Testis (tissue), 3 donors: ENCODE results near the gene STX11. TPM values are rescaled to one million over a fixed set of nuclear protein-coding genes. Genes with fewer than 3 reads are reported as not detected.
A peak's percentile ranks its signal among the peaks of the same experiment; 100 is the strongest.

Experiments used
- DNase-seq: peaks from one replicate; pipeline ENCODE4 v3.0.0-alpha.2; 2019
- H3K27ac ChIP-seq, 2 donors: fragments of 200-600 bp; sonication (generic); one replicate each; pipeline ENCODE4 v1.5.1; 2019
- H3K27me3 ChIP-seq: fragments of 200-600 bp; sonication (generic); one replicate; pipeline ENCODE4 v1.5.1; 2019
- H3K36me3 ChIP-seq: fragments of 200-600 bp; sonication (generic); one replicate; pipeline ENCODE4 v1.5.1; 2017; ENCODE audit warnings: low read depth; ENCODE audit errors: missing control alignments
- H3K4me1 ChIP-seq: fragments of 200-600 bp; sonication (generic); one replicate; pipeline ENCODE4 v1.5.1; 2019
- H3K4me3 ChIP-seq, 2 donors: fragments of 200-600 bp; sonication (generic); one replicate each; pipeline ENCODE4 v1.5.1; 2017 to 2019
- H3K9me3 ChIP-seq: fragments of 200-600 bp; sonication (generic); one replicate; pipeline ENCODE4 v1.5.1; 2017
- POLR2A ChIP-seq: fragments of 450-650 bp; IDR thresholded peaks from one replicate; pipeline ENCODE4 v1.6.1; 2017; ENCODE audit warnings: antibody characterized with exemption, mild to moderate bottlenecking, moderate library complexity
- WGBS, 2 donors: methylation state at CpG; one replicate each; pipeline ENCODE4 v1.1.5; 2018; 5-methylcytosine and 5-hydroxymethylcytosine counted together
- intact Hi-C: fragments of 100-400 bp; cut with DNase I; formaldehyde crosslinking; loops from one replicate; pipeline ENCODE4 v1.15.1; 2023; ENCODE audit warnings: low total_unique reads
- polyA plus RNA-seq: library from polyadenylated mRNA; stranded (reverse); fragments of 350-450 nt; fragmentation: Illumina TruSeq; extraction: RNeasy Lipid Tissue Mini Kit (QIAGEN cat#74804); gene quantifications from one replicate; pipeline ENCODE4 v1.2.3, GENCODE V29; 2014; ENCODE audit warnings: low read depth, low replicate concordance; ENCODE audit not compliant: insufficient read depth
- total RNA-seq, 2 donors: library from RNA; depleted of rRNA; stranded (reverse); fragments of >200 nt; gene quantifications; one replicate each; pipeline ENCODE4 v1.2.3, GENCODE V29; 2016
- TF ChIP-seq, protein P1 (sequence below), 3 experiments: fragments of 450-650 bp in 2 of 3; fragments of 200-600 bp in 1 of 3; sonication (generic) in 1 of 3; IDR thresholded peaks; one replicate each; pipeline ENCODE4 v1.5.1; 2016 to 2019; ENCODE audit warnings: antibody characterized with exemption in 3 of 3, mild to moderate bottlenecking in 2 of 3, moderate library complexity in 1 of 3

The STX11 gene
- total and polyA plus RNA-seq, 3 donors from 2014 or later = 4.6 to 9.5 (median 6.1) TPM

DNA sequence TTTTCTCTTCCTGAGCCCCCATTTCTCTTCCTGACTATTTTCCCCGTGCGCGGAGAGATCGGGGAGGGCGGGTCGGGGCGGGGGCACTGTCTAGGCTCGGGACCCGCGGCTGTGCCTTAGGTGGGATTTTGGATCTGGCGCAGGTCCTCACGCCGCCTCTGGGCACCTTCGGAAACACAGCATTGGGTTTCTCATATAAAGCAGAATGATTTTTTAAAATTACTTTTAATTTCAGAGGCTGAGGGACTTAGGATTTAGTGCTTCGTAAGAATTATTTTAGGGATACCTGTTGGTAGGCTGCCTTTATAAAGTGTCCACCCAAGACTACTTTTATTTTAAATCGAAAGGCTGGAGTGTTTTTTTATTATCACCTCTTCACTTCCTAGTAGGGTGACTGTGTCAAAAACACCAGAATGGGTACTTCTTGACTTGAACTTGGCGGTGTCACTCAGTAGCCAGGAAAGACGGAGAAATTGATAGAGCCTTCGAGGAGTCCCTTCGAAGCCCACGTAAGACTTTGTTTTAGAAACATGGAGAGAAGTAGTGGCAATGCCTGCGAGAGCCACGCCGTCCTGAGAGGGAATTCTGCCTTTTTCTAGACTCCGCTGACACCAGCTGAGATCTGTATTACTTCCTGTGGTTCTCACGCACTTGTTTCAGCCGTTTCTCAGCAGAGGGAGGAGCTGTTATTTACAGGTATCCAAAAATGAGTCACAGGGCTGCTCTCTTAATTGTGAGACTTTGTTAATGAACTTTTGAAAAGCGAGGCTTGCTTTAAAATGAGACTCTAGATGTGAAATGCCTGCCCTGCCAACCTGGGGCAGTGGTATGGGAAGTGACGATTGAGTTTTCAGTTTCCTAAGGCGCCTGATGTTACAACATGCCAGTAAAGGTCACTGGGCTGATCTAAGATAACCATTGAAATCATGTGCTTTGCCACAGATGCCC, 667 bp downstream of the STX11 start:
- H3K9me3 ChIP-seq = no peaks in the 10 kb centered on the region
- H3K4me3 ChIP-seq = peak overlapping the region; percentile 64 to 73
- peak overlapping the region; percentile 36 to 71 for H3K27ac ChIP-seq
- DNase-seq = peak; percentile 33
- TF ChIP-seq, protein P1, sequence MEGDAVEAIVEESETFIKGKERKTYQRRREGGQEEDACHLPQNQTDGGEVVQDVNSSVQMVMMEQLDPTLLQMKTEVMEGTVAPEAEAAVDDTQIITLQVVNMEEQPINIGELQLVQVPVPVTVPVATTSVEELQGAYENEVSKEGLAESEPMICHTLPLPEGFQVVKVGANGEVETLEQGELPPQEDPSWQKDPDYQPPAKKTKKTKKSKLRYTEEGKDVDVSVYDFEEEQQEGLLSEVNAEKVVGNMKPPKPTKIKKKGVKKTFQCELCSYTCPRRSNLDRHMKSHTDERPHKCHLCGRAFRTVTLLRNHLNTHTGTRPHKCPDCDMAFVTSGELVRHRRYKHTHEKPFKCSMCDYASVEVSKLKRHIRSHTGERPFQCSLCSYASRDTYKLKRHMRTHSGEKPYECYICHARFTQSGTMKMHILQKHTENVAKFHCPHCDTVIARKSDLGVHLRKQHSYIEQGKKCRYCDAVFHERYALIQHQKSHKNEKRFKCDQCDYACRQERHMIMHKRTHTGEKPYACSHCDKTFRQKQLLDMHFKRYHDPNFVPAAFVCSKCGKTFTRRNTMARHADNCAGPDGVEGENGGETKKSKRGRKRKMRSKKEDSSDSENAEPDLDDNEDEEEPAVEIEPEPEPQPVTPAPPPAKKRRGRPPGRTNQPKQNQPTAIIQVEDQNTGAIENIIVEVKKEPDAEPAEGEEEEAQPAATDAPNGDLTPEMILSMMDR (IDR thresholded peaks at IDR 0.05) = peak in 1 of 3 experiments; percentile 18
- no peak for TF ChIP-seq POLR2A
- WGBS, 2 donors = 6 to 7% methylated on average over 30 of the region's 30 CpGs
- H3K4me1 ChIP-seq = no peaks in the 10 kb centered on the region
- intact Hi-C loops = no loop called here
- H3K36me3 ChIP-seq = no peaks in the 10 kb centered on the region
- no peaks in the 10 kb centered on the region for H3K27me3 ChIP-seq

DNA sequence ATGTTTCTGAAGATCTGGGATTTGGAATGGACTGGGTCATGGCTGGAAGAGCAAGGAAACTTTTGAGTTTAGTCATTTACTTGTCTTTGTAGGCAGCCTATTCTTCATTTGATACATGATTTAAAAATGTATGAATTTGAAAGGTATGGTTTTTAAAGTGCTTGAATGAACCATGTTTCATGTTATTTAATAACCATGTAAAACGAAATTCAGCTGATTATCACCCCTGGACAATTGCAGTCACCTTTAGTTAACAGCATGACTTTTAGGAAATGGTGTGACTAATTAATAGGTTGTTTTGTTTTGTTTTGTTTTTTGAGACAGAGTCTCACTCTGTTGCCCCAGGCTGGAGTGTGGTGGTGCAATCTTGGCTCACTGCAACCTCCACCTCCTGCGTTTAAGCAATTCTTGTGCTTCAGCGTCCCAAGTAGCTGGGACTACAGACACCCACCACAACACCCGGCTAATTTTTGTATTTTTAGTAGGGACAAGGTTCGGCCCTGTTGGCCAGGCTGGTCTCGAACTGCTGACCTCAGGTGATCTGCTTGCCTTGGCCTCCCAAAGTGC, 2.1 kb downstream of the STX11 start:
- TF ChIP-seq, protein P1 (IDR thresholded peaks at IDR 0.05) = no peak
- no peak for TF ChIP-seq POLR2A
- Histone ChIP-seq H3K9me3 (no peaks in the 10 kb centered on the region), H3K4me3 (no peak overlapping the region), H3K4me1 (no peaks in the 10 kb centered on the region), H3K27me3 (no peaks in the 10 kb centered on the region), H3K36me3 (no peaks in the 10 kb centered on the region), H3K27ac (no peak overlapping the region)
- intact Hi-C loops = no loop called here
- 91% methylated on average over 6 of the region's 6 CpGs for WGBS, 2 donors
- no peak for DNase-seq

DNA sequence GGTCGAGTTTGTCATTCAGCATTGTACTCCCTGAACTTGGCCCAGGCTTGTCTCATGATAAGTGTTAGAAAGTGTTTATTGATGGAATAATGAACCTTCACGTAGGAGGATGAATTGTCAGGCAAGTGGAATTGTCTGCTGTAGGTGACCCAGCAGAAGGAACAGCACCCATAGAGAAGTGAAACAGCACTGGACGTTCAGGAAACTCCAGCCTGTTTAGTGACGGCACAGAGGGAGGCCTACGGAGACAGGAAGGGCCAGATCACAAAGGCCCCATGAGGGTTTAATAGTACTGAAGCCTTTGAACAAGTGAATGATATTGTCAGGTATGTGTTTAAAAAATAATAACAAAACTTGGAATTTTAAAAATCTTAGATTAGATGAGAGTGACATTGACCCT, 2.9 kb downstream of the STX11 start:
- Histone ChIP-seq H3K36me3 (no peaks in the 10 kb centered on the region), H3K27me3 (no peaks in the 10 kb centered on the region), H3K9me3 (no peaks in the 10 kb centered on the region), H3K27ac (no peak overlapping the region), H3K4me1 (peaks cover 5% of the 10 kb centered on the region), H3K4me3 (no peak overlapping the region)
- TF ChIP-seq POLR2A = no peak
- TF ChIP-seq, protein P1 (IDR thresholded peaks at IDR 0.05) = no peak
- intact Hi-C loops = no loop called here
- WGBS, 2 donors = 80 to 87% methylated on average over 5 of the region's 5 CpGs
- no peak for DNase-seq

DNA sequence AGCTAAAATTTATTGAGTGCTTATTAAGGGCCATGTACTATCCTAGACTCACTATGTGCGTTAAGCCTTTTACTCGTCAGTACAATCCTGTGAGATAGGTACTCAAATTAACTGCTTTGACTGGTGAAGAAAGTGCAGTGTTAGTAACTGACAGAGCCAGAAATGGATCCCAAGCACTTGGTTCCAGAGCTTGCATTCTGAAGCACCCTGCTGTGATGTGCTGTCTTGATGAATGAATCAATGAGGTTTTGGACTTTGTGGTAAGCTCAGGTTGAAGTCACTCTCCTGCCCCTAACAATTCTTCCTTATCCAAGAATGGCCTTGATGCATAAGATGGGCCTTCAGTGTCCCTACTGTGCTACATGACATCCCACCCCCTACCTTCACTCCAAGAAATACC, 3.7 kb downstream of the STX11 start:
- Histone ChIP-seq H3K36me3 (no peaks in the 10 kb centered on the region), H3K27me3 (no peaks in the 10 kb centered on the region), H3K27ac (no peak overlapping the region), H3K4me3 (no peak overlapping the region), H3K9me3 (no peaks in the 10 kb centered on the region), H3K4me1 (peaks cover 12% of the 10 kb centered on the region)
- DNase-seq = no peak
- 95 to 97% methylated on average over 2 of the region's 2 CpGs for WGBS, 2 donors
- intact Hi-C loops = no loop called here
- no peak for TF ChIP-seq POLR2A
- TF ChIP-seq, protein P1 (IDR thresholded peaks at IDR 0.05) = no peak
